Skin of body (tissue), 2 donors: ENCODE results near the gene EDC4. TPM values are rescaled to one million over a fixed set of nuclear protein-coding genes. Genes with fewer than 3 reads are reported as not detected.
A peak's percentile ranks its signal among the peaks of the same experiment; 100 is the strongest.
"Not testable (repeated sequence)": the region's sequence is repeated elsewhere in the genome, so short reads cannot be mapped to it uniquely, and the experiment has no call there.

Source experiments
- DNase-seq: peaks from one replicate; lab custom pipeline; 2025; lab: John Stamatoyannopoulos, UW
- total RNA-seq: library from RNA; depleted of rRNA; stranded (reverse); fragments of >200 nt; gene quantifications from one replicate; pipeline ENCODE4 v1.2.3, GENCODE V29; 2014

EDC4 gene, protein sequence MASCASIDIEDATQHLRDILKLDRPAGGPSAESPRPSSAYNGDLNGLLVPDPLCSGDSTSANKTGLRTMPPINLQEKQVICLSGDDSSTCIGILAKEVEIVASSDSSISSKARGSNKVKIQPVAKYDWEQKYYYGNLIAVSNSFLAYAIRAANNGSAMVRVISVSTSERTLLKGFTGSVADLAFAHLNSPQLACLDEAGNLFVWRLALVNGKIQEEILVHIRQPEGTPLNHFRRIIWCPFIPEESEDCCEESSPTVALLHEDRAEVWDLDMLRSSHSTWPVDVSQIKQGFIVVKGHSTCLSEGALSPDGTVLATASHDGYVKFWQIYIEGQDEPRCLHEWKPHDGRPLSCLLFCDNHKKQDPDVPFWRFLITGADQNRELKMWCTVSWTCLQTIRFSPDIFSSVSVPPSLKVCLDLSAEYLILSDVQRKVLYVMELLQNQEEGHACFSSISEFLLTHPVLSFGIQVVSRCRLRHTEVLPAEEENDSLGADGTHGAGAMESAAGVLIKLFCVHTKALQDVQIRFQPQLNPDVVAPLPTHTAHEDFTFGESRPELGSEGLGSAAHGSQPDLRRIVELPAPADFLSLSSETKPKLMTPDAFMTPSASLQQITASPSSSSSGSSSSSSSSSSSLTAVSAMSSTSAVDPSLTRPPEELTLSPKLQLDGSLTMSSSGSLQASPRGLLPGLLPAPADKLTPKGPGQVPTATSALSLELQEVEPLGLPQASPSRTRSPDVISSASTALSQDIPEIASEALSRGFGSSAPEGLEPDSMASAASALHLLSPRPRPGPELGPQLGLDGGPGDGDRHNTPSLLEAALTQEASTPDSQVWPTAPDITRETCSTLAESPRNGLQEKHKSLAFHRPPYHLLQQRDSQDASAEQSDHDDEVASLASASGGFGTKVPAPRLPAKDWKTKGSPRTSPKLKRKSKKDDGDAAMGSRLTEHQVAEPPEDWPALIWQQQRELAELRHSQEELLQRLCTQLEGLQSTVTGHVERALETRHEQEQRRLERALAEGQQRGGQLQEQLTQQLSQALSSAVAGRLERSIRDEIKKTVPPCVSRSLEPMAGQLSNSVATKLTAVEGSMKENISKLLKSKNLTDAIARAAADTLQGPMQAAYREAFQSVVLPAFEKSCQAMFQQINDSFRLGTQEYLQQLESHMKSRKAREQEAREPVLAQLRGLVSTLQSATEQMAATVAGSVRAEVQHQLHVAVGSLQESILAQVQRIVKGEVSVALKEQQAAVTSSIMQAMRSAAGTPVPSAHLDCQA (N-terminal part only)
- total RNA-seq: 36.7 TPM

DNA sequence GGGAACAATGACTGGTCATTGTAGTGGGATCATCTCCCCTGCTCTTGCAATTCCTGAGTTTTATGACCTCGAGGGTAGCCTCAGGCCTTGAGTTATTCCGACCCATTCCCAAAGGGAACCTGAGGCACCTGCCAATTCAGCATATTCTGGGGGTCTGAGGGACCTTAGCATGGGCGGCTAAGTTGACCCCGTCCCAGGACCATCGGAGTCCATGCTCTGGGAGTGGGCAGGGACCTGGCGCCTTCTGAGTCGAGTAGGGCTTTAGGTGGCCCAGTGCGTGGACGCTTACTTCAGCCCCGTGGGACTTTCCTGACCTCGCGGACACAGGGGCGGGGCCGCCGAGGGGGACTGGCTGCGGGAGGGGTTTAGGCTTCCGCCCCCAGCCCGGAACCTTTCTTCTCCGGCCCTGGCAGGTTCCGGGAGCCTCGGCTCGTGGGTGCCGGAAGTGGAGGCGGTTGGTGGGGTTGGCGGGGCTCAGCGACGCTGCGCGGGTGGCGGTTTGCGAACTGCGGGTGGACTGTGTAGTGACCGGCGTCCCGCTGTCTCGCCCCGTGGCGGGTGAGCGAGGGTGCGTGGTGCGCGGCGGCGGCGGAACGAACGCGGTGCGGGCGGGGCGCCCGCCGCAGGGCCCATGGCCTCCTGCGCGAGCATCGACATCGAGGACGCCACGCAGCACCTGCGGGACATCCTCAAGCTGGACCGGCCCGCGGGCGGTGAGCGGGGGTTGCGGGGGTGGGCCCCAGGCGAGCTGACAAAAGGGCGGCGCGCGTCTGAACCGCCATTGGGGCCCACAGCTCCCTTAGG lies at the start of gene EDC4:
TSS of gene EDC4 (plus strand) at position 422 of the 804 bp plus-strand sequence. CDS start at position 632, 210 bp downstream.
- DNase-seq: peak; percentile 59

DNA sequence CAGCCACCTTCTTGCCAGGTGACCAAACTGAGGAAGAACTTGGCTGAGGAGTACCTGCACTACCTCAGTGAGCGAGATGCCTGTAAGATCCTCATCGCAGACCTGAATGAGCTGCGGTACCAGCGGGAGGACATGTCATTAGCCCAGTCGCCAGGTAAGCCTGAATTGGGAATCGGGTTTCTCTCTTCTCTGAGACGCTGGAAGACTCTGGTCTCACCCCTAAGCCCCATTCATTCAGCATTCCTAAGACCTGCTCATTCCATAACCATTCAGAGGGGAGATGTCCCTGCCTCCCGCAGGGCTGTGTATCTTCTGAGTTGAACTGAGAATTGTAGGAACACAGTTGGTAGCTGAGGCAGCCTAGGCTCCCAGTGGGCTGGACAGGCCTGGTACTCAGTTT lies 47.7 kb upstream of the EDC4 start:
- no peak for DNase-seq

DNA sequence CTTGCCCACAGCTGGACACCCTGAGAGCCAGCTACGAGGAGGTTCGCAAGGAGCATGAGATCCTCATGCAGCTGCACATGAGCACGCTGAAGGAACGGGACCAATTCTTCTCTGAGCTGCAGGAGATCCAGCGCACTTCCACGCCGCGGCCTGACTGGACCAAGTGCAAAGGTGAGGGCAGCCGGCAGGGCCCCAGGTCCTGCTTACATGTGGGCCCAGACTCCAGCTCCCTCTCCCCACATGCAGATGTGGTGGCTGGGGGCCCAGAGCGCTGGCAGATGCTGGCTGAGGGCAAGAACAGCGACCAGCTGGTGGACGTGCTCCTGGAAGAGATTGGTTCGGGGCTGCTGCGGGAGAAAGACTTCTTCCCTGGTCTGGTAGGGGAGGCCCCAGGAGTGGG lies 46.9 kb upstream of the EDC4 start:
- DNase-seq: no peak

DNA sequence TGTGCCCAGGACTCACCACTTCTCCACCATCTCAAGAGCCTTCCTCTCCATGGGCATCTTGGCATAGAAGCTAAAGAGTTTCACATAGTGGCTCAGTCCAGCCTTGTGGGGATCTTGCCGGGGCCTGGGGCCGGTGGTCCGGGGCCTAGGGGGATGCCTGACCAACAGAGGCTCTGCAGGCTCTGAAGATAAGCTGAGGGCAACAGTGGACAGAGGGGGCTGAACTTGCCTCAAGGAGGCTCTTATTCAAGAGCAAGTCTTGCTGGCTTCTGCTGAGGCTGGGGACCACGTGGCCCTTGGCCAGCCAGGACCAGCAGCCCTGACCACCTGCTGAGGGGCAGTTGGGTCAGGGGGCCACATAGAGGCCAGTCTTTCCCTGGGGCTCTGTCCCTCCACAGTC lies 44.2 kb upstream of the EDC4 start:
- DNase-seq: no peak

DNA sequence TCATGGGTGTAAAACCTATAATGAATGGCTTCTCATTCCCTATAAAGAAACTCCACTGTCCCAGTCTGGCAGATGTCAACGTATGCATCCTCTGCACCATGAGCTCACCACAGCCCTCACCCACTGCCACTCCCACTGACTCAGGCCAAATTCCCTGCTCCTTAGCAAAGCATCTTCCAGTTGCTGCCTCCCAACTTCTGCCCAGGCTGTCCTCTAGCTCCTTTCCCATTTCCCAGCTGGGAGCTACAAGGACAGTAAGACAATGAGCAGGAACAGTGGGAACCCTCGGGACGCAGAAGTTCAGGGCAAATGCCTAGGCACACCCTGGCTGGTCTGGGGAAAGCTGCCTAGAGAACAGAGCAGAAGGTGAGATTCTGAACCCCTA lies 39.8 kb upstream of the EDC4 start:
- DNase-seq: no peak

DNA sequence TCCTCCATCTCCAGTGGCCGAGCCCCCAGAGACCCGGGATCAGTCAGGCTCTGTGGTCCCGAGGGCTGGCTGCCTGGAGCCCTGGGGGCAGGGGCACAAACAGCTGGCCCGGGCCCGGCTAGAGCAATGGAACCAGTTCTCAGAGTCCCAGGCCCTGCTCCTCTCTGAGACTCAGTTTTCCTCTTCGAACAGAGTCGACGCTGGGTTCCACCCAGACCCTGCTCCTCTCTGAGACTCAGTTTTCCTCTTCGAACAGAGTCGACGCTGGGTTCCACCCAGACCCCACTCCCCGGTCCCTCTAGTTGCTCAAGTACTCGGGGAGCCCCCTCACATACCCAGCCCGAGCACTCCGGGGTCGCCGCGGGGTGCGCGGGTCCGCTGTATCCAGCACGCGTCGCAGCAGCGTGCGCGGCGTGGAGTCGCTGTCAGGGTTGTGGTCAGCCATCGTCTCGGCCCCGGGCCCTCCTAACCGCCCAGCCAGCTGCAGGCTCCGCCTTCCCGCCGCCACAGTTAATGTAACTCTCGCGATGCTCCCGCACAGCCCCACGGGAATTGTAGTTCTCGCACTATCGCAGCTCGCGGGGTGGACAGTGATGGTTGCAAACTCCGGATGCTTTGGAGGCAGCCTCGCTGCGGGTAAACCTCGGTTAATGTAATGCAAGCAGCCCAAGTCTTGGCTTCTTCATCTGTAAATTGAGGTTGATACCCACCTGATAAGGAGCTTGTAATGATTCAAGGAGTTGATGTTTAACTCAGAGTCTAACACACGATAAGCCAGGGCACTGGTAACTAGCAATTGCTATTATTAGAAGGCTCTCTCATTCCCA lies 39.2 kb upstream of the EDC4 start:
- DNase-seq: peak; percentile 89

DNA sequence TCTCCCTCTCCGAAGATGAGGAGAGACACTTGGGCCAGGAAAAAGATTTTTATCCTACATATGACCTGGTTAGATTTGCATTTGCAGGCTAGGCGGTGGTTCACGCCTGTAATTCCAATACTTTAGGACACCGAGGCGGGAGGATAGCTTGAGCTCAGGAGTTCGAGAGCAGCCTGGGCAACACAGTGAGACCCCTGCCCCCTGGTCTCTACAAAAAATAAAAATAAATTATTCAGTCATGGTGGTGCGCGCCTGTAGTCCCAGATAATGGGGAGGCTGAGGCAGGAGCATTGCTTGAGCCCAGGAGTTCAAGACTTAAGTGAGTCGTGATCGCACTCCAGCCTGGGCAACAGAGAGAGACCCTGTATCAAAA lies 38.6 kb upstream of the EDC4 start:
- no peak for DNase-seq

DNA sequence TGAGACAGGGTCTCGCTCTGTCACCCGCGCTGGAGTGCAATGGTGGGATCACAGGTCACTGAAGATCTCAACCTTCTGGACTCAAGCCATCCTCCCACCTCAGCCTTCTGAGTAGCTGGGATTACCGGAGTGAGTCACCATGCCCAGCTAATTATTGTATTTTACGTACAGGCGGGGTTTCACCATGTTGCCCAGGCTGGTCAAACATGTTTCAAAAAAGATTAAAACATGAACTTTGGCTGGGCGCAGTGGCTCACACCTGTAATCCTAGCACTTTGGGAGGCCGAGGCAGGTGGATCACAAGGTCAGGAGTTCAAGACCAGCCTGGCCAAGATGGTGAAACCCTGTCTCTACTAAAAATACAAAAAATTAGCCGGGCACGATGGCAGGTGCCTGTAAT lies 35.7 kb upstream of the EDC4 start:
- DNase-seq: not testable (repeated sequence)

DNA sequence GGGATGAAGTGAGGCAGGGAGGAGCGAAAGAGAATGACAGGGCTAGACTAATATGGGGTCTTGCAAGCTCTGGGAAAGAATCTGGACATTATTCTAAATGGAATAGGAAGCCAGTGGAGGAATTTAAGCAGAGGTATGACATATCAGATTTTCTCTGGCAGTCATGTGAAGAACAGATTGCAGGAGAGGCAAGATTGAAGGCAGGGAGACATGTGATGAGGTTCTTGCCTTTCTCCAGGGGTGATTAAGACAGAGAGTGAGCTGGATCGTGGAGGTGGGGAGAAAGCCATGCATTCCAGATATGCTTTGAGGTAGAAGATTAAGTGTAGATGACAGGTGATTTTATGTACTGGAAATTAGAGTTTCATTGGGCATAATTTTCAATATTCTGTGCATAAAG lies 35.0 kb upstream of the EDC4 start:
- no peak for DNase-seq

DNA sequence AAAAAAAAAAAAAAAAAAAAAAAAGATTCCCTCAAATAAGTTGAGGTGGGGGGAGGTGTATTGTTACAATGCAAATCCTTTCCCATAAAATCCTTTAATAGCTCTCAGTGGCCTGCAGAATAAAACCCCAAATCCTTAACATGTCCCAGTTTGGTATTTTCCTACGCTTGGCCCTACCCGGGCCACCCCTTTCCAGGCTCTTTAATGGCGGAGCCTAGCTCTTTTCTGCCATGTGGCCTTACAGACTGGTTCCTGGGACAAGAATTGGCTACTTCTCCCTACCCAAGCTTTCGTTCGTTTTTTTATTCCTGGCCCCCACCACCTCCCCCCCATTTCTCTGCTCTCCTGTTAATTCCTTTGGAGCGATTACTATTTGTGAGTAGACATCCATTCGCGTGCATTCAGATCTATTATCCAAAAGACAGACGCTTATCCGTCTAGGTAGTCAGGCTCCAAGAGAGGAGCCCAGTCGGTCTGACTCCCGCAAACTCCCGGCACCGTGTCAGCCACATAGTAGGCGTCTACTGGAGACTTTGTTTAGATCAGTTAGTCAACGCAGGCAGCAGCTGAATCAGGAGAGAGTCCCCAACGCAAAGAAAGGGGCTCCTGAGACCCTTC lies 31.5 kb upstream of the EDC4 start:
- DNase-seq: no peak

DNA sequence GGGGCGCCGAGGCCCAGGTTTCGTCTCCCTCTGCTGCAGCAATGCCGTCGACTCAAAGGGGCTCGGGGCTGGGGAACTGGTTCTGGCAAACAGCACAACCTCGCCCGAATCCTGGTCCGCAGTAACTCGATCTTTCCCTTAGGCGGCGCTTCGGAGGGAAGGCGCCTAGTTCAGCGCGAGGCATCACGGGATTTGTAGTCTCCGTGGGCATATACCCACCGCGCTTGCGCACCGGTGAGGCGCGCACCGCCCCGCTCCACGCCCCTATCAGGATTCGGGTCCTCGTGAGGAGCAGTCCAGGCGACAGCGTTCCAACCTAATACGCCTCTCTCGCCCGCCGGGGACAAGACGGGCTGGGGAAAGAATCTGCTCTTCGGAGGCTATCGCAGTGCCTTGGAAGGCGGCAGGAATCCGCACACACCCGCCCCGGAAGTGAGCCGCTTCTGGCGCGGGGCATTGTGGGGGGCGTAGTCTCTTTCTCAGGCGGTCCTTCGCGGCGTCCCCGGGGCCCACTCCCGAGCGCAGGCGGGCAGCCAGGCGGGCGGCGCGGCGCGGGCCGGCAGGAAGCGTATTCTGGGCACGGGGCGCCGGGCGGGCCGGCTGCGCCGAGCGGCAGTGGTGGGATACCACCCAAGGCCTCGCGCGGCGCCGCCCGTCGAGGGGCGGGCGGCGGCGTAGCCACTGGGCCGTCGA lies 30.9 kb upstream of the EDC4 start, which contains the start of gene THAP11:
TSS of gene THAP11 (plus strand) at position 505 of the 693 bp plus-strand sequence. CDS start 235 bp downstream, outside the sequence.
- peak; percentile 97 for DNase-seq

DNA sequence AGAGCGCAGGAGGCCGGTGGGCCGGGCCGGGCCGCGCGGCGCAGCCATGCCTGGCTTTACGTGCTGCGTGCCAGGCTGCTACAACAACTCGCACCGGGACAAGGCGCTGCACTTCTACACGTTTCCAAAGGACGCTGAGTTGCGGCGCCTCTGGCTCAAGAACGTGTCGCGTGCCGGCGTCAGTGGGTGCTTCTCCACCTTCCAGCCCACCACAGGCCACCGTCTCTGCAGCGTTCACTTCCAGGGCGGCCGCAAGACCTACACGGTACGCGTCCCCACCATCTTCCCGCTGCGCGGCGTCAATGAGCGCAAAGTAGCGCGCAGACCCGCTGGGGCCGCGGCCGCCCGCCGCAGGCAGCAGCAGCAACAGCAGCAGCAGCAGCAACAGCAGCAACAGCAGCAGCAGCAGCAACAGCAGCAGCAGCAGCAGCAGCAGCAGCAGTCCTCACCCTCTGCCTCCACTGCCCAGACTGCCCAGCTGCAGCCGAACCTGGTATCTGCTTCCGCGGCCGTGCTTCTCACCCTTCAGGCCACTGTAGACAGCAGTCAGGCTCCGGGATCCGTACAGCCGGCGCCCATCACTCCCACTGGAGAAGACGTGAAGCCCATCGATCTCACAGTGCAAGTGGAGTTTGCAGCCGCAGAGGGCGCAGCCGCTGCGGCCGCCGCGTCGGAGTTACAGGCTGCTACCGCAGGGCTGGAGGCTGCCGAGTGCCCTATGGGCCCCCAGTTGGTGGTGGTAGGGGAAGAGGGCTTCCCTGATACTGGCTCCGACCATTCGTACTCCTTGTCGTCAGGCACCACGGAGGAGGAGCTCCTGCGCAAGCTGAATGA lies 30.1 kb upstream of the EDC4 start:
- peak; percentile 49 for DNase-seq

DNA sequence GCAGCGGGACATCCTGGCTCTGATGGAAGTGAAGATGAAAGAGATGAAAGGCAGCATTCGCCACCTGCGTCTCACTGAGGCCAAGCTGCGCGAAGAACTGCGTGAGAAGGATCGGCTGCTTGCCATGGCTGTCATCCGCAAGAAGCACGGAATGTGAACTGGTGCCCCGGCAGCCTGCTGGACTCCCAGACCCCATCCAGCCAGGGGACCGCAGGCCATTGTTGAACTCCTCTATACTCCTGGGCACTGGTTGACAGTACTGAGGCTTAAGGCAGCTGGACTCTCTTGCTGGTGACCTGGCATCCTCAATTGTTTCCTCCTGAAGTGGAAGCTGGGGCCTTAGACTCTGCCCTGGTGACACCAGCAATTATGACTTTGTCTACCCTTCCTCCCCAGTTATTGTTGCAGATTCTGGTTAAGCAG lies 29.5 kb upstream of the EDC4 start:
- no peak for DNase-seq

DNA sequence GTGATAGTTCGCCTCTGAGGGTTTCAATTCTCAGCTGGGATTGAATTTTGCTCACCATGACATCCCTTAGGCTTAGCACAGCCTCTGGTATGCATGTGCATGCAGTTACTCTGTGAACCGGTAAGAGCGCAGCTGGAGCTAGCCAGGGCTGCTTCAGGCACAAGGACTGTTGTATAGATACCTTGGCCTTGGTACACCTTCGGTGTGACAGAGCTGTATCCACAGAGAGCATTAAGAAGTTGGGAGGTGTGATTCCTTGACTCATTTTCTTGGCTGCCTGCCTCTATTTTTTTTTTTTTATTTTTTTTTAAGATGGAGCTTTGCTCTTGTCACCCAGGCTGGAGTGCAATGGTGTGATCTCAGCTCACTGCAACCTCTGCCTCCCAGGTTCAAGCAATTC lies 28.4 kb upstream of the EDC4 start:
- no peak for DNase-seq

DNA sequence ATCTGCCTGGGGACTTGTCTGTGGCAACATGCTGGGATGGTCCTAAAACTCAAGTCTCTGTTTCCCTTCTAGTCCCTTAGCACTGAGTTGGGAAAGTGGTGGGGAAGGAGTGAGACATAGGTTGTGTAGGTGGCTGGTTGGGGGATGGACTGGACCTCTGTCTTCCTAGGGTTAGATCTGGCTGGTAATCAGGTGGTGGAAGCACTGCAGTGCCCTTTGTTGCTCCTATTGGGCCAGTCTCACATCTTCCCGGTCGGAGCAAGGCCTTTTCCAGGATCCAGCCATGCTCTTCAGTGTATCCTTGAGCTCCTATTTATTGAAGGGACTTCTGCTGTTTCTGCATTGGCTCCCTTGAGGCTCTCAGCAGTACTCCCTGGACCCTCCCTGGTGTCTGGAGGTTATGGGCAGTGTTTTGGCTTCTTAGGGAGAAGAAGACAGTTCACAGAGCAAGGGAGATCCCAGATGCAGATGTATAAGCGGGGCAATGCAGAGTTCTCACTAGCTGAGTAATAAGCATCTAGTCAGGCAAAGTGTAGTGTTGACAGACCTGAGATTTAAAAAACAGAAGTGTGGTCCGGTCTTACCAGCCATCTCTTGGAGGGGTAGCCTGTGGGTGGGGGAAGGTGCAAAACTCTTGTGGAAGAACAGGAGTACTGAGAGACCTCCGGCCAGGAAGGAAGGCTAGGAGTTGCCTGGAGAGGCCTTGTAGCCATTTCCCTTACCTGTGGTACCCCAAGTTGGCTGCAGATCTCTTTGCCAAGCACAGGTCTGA lies 27.4 kb upstream of the EDC4 start:
- DNase-seq: no peak

DNA sequence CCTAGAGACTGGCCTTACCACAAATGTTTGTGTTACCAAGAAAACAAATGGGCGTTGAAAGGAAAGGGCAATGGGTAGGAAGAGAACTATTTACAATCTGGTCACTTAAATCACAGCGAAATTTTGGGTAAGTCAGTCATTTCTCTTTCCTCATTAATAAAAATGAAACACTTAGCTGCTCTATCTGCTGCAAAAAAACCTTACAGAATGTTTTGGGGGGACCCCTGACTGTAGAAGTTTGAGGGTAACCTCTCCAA lies 26.9 kb upstream of the EDC4 start:
- DNase-seq: no peak

DNA sequence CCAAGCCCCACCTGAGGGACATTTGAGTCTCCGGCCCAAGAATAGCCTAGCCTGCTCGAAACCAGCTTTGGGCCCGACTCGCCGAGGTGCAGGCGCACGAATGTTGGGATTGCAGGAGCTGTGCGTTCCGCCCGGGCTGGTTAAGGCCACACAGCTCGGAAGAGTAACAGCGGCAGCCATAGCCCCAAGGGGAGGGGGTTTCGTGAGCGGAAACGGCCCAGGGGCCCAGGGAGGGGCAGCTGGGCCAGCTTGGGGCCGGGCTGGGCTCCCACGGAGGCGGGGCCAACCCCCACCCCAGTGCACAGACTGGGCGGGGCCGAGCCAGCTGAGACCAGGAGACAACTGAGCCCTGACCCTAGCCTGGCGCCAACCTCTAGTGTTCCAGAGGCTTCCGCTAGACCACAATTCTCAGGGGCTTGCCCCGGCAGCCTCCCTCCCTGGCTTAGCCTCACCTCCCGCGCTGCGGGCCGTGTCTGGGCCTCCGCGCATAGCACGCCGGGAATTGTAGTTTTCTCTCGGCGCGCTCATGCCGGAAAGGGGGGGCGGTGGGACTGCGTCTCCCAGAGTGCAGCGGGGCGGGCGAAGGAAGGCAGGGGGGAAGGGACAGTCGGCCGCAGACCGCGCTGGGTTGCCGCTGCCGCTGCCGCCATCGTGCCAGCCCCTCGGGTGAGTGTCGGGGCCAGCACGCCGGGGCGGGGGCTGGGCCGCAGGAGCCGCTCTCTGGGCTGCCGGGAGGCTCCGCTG lies 26.4 kb upstream of the EDC4 start, which contains the start of gene NUTF2:
TSS of gene NUTF2 (plus strand) at position 614 of the 744 bp plus-strand sequence. CDS start 18,198 bp downstream, outside the sequence.
- peak; percentile 95 for DNase-seq
